CD14-positive monocyte (primary cell): Measurements from ENCODE around the gene COL13A1. TPM values are rescaled to one million over a fixed set of nuclear protein-coding genes. Genes with fewer than 3 reads are reported as not detected.

ENCODE experiments used
- DNase-seq, 3 donors: peaks; one replicate each; pipeline ENCODE4 v3.0.0-alpha.2; 2011 to 2022
- H2AFZ ChIP-seq: 2 replicates; pipeline ENCODE4 v1.6.0; 2012; ENCODE audit warnings: mild to moderate bottlenecking, low read depth, low read length, inconsistent platforms; ENCODE audit not compliant: insufficient read depth, poor library complexity, severe bottlenecking
- H3K27ac ChIP-seq, 2 donors: 1 replicate in 1 of 2; 2 replicates in 1 of 2; pipeline ENCODE4 v1.5.1; 2012 to 2013; ENCODE audit warnings: low read length in 2 of 2, control low read depth in 1 of 2, inconsistent platforms in 1 of 2, low read depth in 1 of 2, mild to moderate bottlenecking in 1 of 2
- H3K27me3 ChIP-seq, 2 donors: one replicate each; pipeline versions ENCODE4 v1.6.0 to v1.6.1; 2011 to 2013; ENCODE audit warnings: low read length in 2 of 2; ENCODE audit not compliant: control insufficient read depth in 2 of 2, insufficient read depth in 2 of 2
- H3K36me3 ChIP-seq, 2 donors: replicated peaks in 1 of 2; 1 replicate in 1 of 2; 2 replicates in 1 of 2; pipeline versions ENCODE4 v1.5.1 to v1.6.1; 2012 to 2013; ENCODE audit warnings: low read length in 2 of 2, control low read depth in 1 of 2, inconsistent platforms in 1 of 2, mild to moderate bottlenecking in 1 of 2; ENCODE audit not compliant: insufficient read depth in 2 of 2, control insufficient read depth in 1 of 2
- H3K4me1 ChIP-seq, 2 donors: 1 replicate in 1 of 2; 2 replicates in 1 of 2; pipeline versions ENCODE4 v1.5.1 to v1.6.1; 2012 to 2013; ENCODE audit warnings: low read length in 2 of 2, control low read depth in 1 of 2, inconsistent platforms in 1 of 2, mild to moderate bottlenecking in 1 of 2, moderate library complexity in 1 of 2; ENCODE audit not compliant: insufficient read depth in 2 of 2, control insufficient read depth in 1 of 2
- H3K4me2 ChIP-seq: replicated peaks from 2 replicates; pipeline ENCODE3; 2012; ENCODE audit warnings: low read length, moderate library complexity, mild to moderate bottlenecking; ENCODE audit not compliant: poor library complexity, severe bottlenecking; ENCODE audit errors: extremely low read depth
- H3K4me3 ChIP-seq, 3 experiments: fragments of 200-600 bp in 1 of 3; sonication (generic) in 1 of 3; replicated peaks in 1 of 3; 1 replicate in 2 of 3; 2 replicates in 1 of 3; pipeline ENCODE4 v1.5.1; 2011 to 2013; ENCODE audit warnings: low read length in 3 of 3, mild to moderate bottlenecking in 3 of 3, control low read depth in 2 of 3, low read depth in 2 of 3, inconsistent platforms in 1 of 3, moderate library complexity in 1 of 3
- H3K79me2 ChIP-seq: 2 replicates; pipeline ENCODE4 v1.6.0; 2012; ENCODE audit warnings: mild to moderate bottlenecking, control low read depth, inconsistent platforms, low read length, moderate library complexity; ENCODE audit not compliant: insufficient read depth
- H3K9ac ChIP-seq: 2 replicates; pipeline ENCODE4 v1.6.0; 2017; ENCODE audit warnings: low read length, mild to moderate bottlenecking; ENCODE audit not compliant: insufficient read depth, poor library complexity, severe bottlenecking
- H3K9me3 ChIP-seq, 2 donors: replicated peaks in 1 of 2; 1 replicate in 1 of 2; 2 replicates in 1 of 2; pipeline versions ENCODE4 v1.5.1 to v1.6.1; 2012 to 2013; ENCODE audit warnings: low read length in 2 of 2, control low read depth in 1 of 2; ENCODE audit not compliant: control insufficient read depth in 1 of 2, insufficient read depth in 1 of 2
- H4K20me1 ChIP-seq: 2 replicates; pipeline ENCODE4 v1.6.0; 2012; ENCODE audit warnings: mild to moderate bottlenecking, low read length, control low read depth, moderate library complexity; ENCODE audit not compliant: insufficient read depth
- H3K27ac Mint-ChIP-seq, 7 donors: one replicate each; pipeline ENCODE4 v1.8.0; 2020; ENCODE audit warnings: mild to moderate bottlenecking in 7 of 7, mixed read lengths in 7 of 7, moderate library complexity in 6 of 7, inconsistent platforms in 2 of 7
- H3K27me3 Mint-ChIP-seq, 3 donors: one replicate each; pipeline ENCODE4 v1.8.0; 2021 to 2022; ENCODE audit warnings: low read depth in 3 of 3, mild to moderate bottlenecking in 3 of 3, mixed read lengths in 3 of 3, moderate library complexity in 3 of 3, inconsistent platforms in 1 of 3
- H3K36me3 Mint-ChIP-seq, 2 donors: one replicate each; pipeline ENCODE4 v1.8.0; 2020; ENCODE audit warnings: mixed read lengths in 2 of 2, inconsistent platforms in 1 of 2, mild to moderate bottlenecking in 1 of 2
- H3K4me1 Mint-ChIP-seq: one replicate; pipeline ENCODE4 v1.8.0; 2020; ENCODE audit warnings: mild to moderate bottlenecking, mixed read lengths
- H3K4me3 Mint-ChIP-seq, 2 donors: one replicate each; pipeline ENCODE4 v1.8.0; 2020; ENCODE audit warnings: mild to moderate bottlenecking in 2 of 2, mixed read lengths in 2 of 2, moderate library complexity in 1 of 2
- H3K9me3 Mint-ChIP-seq, 7 donors: one replicate each; pipeline ENCODE4 v1.8.0; 2020 to 2022; ENCODE audit warnings: mixed read lengths in 7 of 7, mild to moderate bottlenecking in 6 of 7, moderate library complexity in 6 of 7, inconsistent platforms in 2 of 7
- CTCF ChIP-seq: fragments of 200-600 bp; IDR thresholded peaks from one replicate; pipeline ENCODE4 v1.8.0; 2022; ENCODE audit warnings: antibody characterized with exemption, mild to moderate bottlenecking
- WGBS: methylation state at CpG from one replicate; pipeline ENCODE4 v1.1.5; 2013; ENCODE audit warnings: missing lambda C conversion rate; ENCODE audit not compliant: insufficient coverage; 5-methylcytosine and 5-hydroxymethylcytosine counted together
- intact Hi-C, 2 donors: fragments of 100-400 bp; cut with micrococcal nuclease; formaldehyde crosslinking; loops; one replicate each; pipeline versions ENCODE4 v1.15.0 to v1.15.1; 2023
- polyA plus RNA-seq, 3 donors: library from polyadenylated mRNA; depleted of rRNA in 1 of 3; unstranded in 2 of 3; stranded (reverse) in 1 of 3; fragments of 300-500 nt in 2 of 3; fragments of >200 nt in 1 of 3; fragmentation: Illumina TruSeq in 2 of 3; gene quantifications; 1 replicate in 2 of 3; 2 replicates in 1 of 3; pipeline ENCODE4 v1.2.3, GENCODE V29; 2012 to 2021

The COL13A1 gene
- polyA plus RNA-seq, 3 donors, result not detected

GRCh38 chr10:69965919-69966662, 164.4 kb downstream of the COL13A1 start:
- no peak overlapping the region for H3K4me3 ChIP-seq
- no peak overlapping the region for H3K9ac ChIP-seq
- Mint-ChIP-seq H3K4me1 (peaks cover 18% of the 10 kb centered on the region), H3K36me3 (no peaks in the 10 kb centered on the region), H3K27ac (no peak overlapping the region), H3K27me3 (peaks cover 4 to 11% (median 10%) of the 10 kb centered on the region in 3 donors), H3K4me3 (peak overlapping the region in 1 of 2 donors; percentile 11), H3K9me3 (peaks cover 0 to 2% (median 0%) of the 10 kb centered on the region in 7 donors)
- H3K36me3 ChIP-seq, result no peaks in the 10 kb centered on the region
- no peaks in the 10 kb centered on the region for H4K20me1 ChIP-seq
- no peaks in the 10 kb centered on the region for H3K27me3 ChIP-seq
- no peaks in the 10 kb centered on the region for H3K79me2 ChIP-seq
- no peak for DNase-seq
- no peak for TF ChIP-seq CTCF
- no peak overlapping the region for H2AFZ ChIP-seq
- H3K4me1 ChIP-seq, result peaks cover 16 to 17% of the 10 kb centered on the region in 2 donors
- no peak overlapping the region for H3K27ac ChIP-seq
- 100% methylated on average over 8 of the region's 14 CpGs for WGBS
- no peaks in the 10 kb centered on the region for H3K9me3 ChIP-seq
- intact Hi-C loops, result no loop called here
- no peak overlapping the region for H3K4me2 ChIP-seq

- no peaks in the 10 kb centered on the region for H3K9me3 Mint-ChIP-seq
- no peaks in the 10 kb centered on the region for H3K79me2 ChIP-seq
- no peak overlapping the region for H3K27ac ChIP-seq
- no peak overlapping the region for H3K4me3 Mint-ChIP-seq
- intact Hi-C loops, result no loop called here
- no peaks in the 10 kb centered on the region for H3K9me3 ChIP-seq
- DNase-seq, result no peak
- no peaks in the 10 kb centered on the region for H3K4me1 Mint-ChIP-seq
- no peaks in the 10 kb centered on the region for H3K36me3 ChIP-seq
- H3K27me3 ChIP-seq, result peaks cover 0 to 2% of the 10 kb centered on the region in 2 donors
- H3K4me3 ChIP-seq, result no peak overlapping the region
- TF ChIP-seq CTCF, result no peak
- H2AFZ ChIP-seq, result no peak overlapping the region
- no peaks in the 10 kb centered on the region for H4K20me1 ChIP-seq
- H3K4me2 ChIP-seq, result no peak overlapping the region
- H3K27me3 Mint-ChIP-seq, result peaks cover 5 to 17% (median 14%) of the 10 kb centered on the region in 3 donors
- H3K36me3 Mint-ChIP-seq, result no peaks in the 10 kb centered on the region
- H3K27ac Mint-ChIP-seq, result no peak overlapping the region
- no peaks in the 10 kb centered on the region for H3K4me1 ChIP-seq
- no peak overlapping the region for H3K9ac ChIP-seq
- 13% methylated on average over 1 of the region's 3 CpGs for WGBS
These were observed 167.1 kb downstream of the COL13A1 start for GRCh38 chr10:69968830-69969229.
